ENCODE results near the gene MYLK. TPM values are rescaled to one million over a fixed set of nuclear protein-coding genes. Genes with fewer than 3 reads are reported as not detected.

The MYLK gene
- polyA plus RNA-seq, 3 donors: 0.35 to 1.3 (median 0.51) TPM

DNA sequence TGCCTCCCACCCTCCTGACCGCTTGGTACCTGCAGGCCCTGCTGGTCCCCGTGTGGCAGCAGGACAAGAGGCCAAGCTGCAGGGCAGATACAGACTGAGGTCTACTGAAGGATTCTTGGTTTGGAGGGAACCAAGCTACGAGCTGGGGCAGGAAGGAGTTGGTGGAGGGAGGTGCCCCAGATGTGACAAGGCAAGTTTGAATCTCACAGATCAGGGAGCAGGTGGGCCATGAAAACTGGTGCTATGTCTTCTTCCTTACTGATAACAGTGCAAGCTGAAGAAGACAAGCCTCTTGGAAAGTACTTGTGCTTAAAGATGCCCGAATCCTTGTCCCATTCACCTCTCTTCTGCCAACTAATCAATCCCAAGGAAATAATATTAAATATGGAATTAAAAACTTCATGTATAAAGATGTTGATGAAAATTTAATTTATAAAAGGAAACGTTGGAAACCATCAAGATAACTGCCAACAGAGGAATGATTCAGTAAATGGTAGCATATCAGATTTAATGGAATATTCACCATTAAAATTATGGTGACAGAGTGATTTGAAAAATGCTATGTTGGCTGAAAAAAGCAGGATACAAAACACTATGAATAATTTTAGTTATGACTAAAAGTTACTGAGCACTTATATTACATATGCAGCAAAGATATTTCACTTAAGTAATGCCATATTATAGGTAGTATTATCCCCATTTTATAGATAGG lies 107.9 kb downstream of the MYLK start:
- Mint-ChIP-seq H3K9me3 (peaks cover 0 to 2% (median 0%) of the 10 kb centered on the region in 7 donors), H3K27me3 (ENCODE audit: low read depth in 3 of 3) (peaks cover 0 to 6% (median 1%) of the 10 kb centered on the region in 3 donors), H3K4me1 (no peaks in the 10 kb centered on the region), H3K27ac (no peak overlapping the region), H3K36me3 (no peaks in the 10 kb centered on the region), H3K4me3 (no peak overlapping the region)
- no peaks in the 10 kb centered on the region for H3K36me3 ChIP-seq (replicated peaks in 1 of 2; ENCODE audit: control insufficient read depth in 1 of 2, insufficient read depth in 2 of 2, low read length in 2 of 2)
- intact Hi-C loops (cut with micrococcal nuclease): no loop called here
- no peak overlapping the region for H2AFZ ChIP-seq (ENCODE audit: insufficient read depth, low read depth, low read length, poor library complexity, severe bottlenecking)
- no peak overlapping the region for H3K4me2 ChIP-seq (replicated peaks; ENCODE audit: extremely low read depth, low read length, poor library complexity, severe bottlenecking)
- 87% methylated on average over 3 of the region's 5 CpGs for WGBS (ENCODE audit: insufficient coverage)
- no peaks in the 10 kb centered on the region for H4K20me1 ChIP-seq (ENCODE audit: insufficient read depth, low read length)
- no peaks in the 10 kb centered on the region for H3K9me3 ChIP-seq (replicated peaks in 1 of 2; ENCODE audit: control insufficient read depth in 1 of 2, insufficient read depth in 1 of 2, low read length in 2 of 2)
- H3K27ac ChIP-seq (ENCODE audit: low read depth in 1 of 2, low read length in 2 of 2): no peak overlapping the region
- H3K79me2 ChIP-seq (ENCODE audit: insufficient read depth, low read length): no peaks in the 10 kb centered on the region
- no peak for DNase-seq
- H3K4me3 ChIP-seq (replicated peaks in 1 of 3; ENCODE audit: low read depth in 2 of 3, low read length in 3 of 3): no peak overlapping the region
- H3K27me3 ChIP-seq (ENCODE audit: control insufficient read depth in 2 of 2, insufficient read depth in 2 of 2, low read length in 2 of 2): no peaks in the 10 kb centered on the region
- no peaks in the 10 kb centered on the region for H3K4me1 ChIP-seq (ENCODE audit: control insufficient read depth in 1 of 2, insufficient read depth in 2 of 2, low read length in 2 of 2)
- H3K9ac ChIP-seq (ENCODE audit: insufficient read depth, low read length, poor library complexity, severe bottlenecking): no peak overlapping the region
- TF ChIP-seq, protein P1, sequence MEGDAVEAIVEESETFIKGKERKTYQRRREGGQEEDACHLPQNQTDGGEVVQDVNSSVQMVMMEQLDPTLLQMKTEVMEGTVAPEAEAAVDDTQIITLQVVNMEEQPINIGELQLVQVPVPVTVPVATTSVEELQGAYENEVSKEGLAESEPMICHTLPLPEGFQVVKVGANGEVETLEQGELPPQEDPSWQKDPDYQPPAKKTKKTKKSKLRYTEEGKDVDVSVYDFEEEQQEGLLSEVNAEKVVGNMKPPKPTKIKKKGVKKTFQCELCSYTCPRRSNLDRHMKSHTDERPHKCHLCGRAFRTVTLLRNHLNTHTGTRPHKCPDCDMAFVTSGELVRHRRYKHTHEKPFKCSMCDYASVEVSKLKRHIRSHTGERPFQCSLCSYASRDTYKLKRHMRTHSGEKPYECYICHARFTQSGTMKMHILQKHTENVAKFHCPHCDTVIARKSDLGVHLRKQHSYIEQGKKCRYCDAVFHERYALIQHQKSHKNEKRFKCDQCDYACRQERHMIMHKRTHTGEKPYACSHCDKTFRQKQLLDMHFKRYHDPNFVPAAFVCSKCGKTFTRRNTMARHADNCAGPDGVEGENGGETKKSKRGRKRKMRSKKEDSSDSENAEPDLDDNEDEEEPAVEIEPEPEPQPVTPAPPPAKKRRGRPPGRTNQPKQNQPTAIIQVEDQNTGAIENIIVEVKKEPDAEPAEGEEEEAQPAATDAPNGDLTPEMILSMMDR (IDR thresholded peaks at IDR 0.05): no peak

DNA sequence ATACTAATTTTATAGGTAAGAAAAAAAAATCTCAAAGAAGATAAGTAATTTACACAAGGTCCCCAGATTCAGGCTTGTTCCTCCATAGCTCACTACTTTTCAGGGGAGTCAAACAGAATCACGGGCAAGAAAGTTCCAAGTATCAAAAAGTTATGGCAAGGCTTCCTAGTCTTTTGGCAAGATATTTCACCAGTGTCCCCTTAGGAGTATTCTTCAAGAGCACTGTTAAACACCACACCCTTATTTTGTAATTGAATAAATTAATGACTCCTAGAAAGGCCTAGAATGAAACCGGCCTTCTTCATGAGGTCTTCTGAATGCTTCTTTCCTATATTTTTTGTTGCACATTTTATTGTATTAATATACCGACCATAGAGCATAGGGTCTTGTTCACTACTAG lies 109.7 kb downstream of the MYLK start:
- Histone ChIP-seq H3K9ac (ENCODE audit: insufficient read depth, low read length, poor library complexity, severe bottlenecking) (no peak overlapping the region), H3K4me1 (ENCODE audit: control insufficient read depth in 1 of 2, insufficient read depth in 2 of 2, low read length in 2 of 2) (no peaks in the 10 kb centered on the region), H3K36me3 (replicated peaks in 1 of 2; ENCODE audit: control insufficient read depth in 1 of 2, insufficient read depth in 2 of 2, low read length in 2 of 2) (no peaks in the 10 kb centered on the region), H3K79me2 (ENCODE audit: insufficient read depth, low read length) (no peaks in the 10 kb centered on the region), H2AFZ (ENCODE audit: insufficient read depth, low read depth, low read length, poor library complexity, severe bottlenecking) (no peak overlapping the region), H3K27ac (ENCODE audit: low read depth in 1 of 2, low read length in 2 of 2) (no peak overlapping the region), H4K20me1 (ENCODE audit: insufficient read depth, low read length) (no peaks in the 10 kb centered on the region), H3K4me3 (replicated peaks in 1 of 3; ENCODE audit: low read depth in 2 of 3, low read length in 3 of 3) (no peak overlapping the region), H3K9me3 (replicated peaks in 1 of 2; ENCODE audit: control insufficient read depth in 1 of 2, insufficient read depth in 1 of 2, low read length in 2 of 2) (no peaks in the 10 kb centered on the region), H3K27me3 (ENCODE audit: control insufficient read depth in 2 of 2, insufficient read depth in 2 of 2, low read length in 2 of 2) (no peaks in the 10 kb centered on the region), H3K4me2 (replicated peaks; ENCODE audit: extremely low read depth, low read length, poor library complexity, severe bottlenecking) (no peak overlapping the region)
- Mint-ChIP-seq H3K27me3 (ENCODE audit: low read depth in 3 of 3) (peaks cover 0 to 3% (median 1%) of the 10 kb centered on the region in 3 donors), H3K4me3 (no peak overlapping the region), H3K27ac (no peak overlapping the region), H3K36me3 (no peaks in the 10 kb centered on the region), H3K4me1 (no peaks in the 10 kb centered on the region), H3K9me3 (peaks cover 0 to 2% (median 0%) of the 10 kb centered on the region in 7 donors)
- TF ChIP-seq, protein P1 (IDR thresholded peaks at IDR 0.05): no peak
- intact Hi-C loops (cut with micrococcal nuclease): no loop called here
- WGBS (ENCODE audit: insufficient coverage): no CpG with 5 or more reads among the region's 3 CpGs
- DNase-seq: no peak

All from CD14-positive monocyte (primary cell).